ENCODE results near the gene SCYGR7. TPM values are rescaled to one million over a fixed set of nuclear protein-coding genes. Genes with fewer than 3 reads are reported as not detected.

SCYGR7 gene
- total RNA-seq, 1 donor from 2014 or later: not detected

DNA sequence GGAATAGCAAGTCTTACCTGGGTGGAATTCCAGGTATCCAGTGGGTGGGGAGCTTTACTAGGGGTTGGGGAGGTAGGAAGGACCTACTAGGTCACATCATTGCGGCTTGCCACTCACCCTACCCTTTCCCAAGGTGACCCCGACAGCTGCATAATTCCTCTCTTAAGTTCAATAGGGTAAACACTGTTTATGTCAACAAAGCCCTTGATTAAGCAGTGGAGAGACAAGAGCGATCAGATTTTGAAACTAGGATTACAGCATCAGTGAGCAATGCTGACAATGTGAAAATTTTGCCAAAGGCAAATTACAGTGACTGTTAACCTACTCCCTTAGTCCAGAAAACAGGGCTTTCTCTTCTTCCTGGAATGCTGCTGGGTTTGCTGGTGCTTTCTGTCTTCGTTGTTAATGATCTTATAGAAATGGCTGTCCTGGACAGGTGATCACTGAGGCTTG, 24.8 kb upstream of the SCYGR7 start:
- Mint-ChIP-seq H3K36me3 (ENCODE audit: unreplicated experiment) (no peaks in the 10 kb centered on the region), H3K27ac (ENCODE audit: unreplicated experiment) (no peak overlapping the region), H3K4me1 (ENCODE audit: low read depth, unreplicated experiment) (no peaks in the 10 kb centered on the region), H3K9me3 (ENCODE audit: unreplicated experiment) (no peaks in the 10 kb centered on the region), H3K4me3 (ENCODE audit: unreplicated experiment) (no peak overlapping the region), H3K27me3 (ENCODE audit: unreplicated experiment) (no peaks in the 10 kb centered on the region)
- TF ChIP-seq, protein P1, sequence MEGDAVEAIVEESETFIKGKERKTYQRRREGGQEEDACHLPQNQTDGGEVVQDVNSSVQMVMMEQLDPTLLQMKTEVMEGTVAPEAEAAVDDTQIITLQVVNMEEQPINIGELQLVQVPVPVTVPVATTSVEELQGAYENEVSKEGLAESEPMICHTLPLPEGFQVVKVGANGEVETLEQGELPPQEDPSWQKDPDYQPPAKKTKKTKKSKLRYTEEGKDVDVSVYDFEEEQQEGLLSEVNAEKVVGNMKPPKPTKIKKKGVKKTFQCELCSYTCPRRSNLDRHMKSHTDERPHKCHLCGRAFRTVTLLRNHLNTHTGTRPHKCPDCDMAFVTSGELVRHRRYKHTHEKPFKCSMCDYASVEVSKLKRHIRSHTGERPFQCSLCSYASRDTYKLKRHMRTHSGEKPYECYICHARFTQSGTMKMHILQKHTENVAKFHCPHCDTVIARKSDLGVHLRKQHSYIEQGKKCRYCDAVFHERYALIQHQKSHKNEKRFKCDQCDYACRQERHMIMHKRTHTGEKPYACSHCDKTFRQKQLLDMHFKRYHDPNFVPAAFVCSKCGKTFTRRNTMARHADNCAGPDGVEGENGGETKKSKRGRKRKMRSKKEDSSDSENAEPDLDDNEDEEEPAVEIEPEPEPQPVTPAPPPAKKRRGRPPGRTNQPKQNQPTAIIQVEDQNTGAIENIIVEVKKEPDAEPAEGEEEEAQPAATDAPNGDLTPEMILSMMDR (IDR thresholded peaks at IDR 0.05; ENCODE audit: partially characterized antibody, unreplicated experiment): no peak
- DNase-seq: no peak

DNA sequence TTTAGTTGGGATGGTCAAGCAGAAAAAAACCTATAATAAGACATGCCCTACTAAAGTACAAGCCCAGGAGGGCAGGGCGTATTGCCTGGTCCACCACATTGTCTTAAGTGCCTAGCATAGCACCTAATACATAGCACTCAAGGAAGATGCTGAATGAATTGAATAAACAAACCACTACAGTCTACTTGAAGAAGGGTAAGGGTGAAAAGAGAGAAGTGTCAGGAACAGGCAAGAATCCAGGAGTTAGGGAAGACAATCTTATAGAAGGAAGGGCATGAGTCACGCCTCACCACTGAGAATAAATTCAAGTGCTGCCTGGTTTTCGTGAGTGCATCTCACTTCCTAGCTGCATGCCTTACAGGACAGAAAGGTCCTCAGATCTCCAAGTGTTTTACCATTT, 24.2 kb upstream of the SCYGR7 start:
- Mint-ChIP-seq H3K27me3 (ENCODE audit: unreplicated experiment) (no peaks in the 10 kb centered on the region), H3K9me3 (ENCODE audit: unreplicated experiment) (no peaks in the 10 kb centered on the region), H3K36me3 (ENCODE audit: unreplicated experiment) (no peaks in the 10 kb centered on the region), H3K4me1 (ENCODE audit: low read depth, unreplicated experiment) (no peaks in the 10 kb centered on the region), H3K4me3 (ENCODE audit: unreplicated experiment) (no peak overlapping the region), H3K27ac (ENCODE audit: unreplicated experiment) (no peak overlapping the region)
- TF ChIP-seq, protein P1 (IDR thresholded peaks at IDR 0.05; ENCODE audit: partially characterized antibody, unreplicated experiment): no peak
- DNase-seq: no peak

DNA sequence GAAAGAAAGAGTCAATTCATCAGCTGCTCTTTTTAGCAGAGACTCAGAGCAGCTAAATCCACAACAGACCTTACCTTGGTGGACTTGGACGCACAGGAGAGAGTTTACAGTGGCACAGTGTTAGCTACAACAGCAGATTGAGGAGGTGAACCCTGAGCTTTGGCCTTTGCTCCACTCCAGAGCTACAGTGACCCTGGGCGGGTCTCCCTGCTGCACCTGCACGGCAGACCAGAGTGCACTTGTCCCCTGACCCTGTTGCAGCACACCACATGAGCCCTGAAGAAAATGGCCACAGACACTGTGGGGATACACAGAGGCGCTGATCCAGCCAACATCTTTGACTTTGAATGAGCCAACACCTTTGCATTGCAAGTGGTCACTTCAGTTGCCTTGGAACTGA, 21.3 kb upstream of the SCYGR7 start:
- TF ChIP-seq, protein P1 (IDR thresholded peaks at IDR 0.05; ENCODE audit: partially characterized antibody, unreplicated experiment): no peak
- no peak for DNase-seq
- no peak overlapping the region for H3K27ac Mint-ChIP-seq (ENCODE audit: unreplicated experiment)
- H3K4me3 Mint-ChIP-seq (ENCODE audit: unreplicated experiment): no peak overlapping the region
- H3K9me3 Mint-ChIP-seq (ENCODE audit: unreplicated experiment): no peaks in the 10 kb centered on the region
- no peaks in the 10 kb centered on the region for H3K36me3 Mint-ChIP-seq (ENCODE audit: unreplicated experiment)
- H3K27me3 Mint-ChIP-seq (ENCODE audit: unreplicated experiment): peaks cover 3% of the 10 kb centered on the region
- no peaks in the 10 kb centered on the region for H3K4me1 Mint-ChIP-seq (ENCODE audit: low read depth, unreplicated experiment)

DNA sequence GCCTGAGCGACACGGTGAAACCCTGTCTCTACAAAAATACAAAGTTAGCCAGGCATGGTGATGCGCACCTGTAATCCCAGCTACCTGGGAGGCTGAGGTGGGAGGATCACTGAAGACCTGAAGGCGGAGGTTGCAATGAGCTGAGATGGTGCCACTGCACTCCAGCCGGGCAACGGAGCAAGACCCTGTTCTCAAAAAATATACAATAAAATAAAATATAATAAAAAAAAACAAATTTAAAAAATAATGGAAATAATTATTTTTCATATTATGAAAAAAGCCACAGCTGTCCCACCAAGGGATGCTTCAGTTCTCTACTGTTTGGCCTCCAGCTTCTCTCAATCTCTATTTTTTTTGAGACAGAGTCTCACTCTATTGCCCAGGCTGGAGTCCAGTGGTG, 20.7 kb upstream of the SCYGR7 start:
- Mint-ChIP-seq H3K9me3 (ENCODE audit: unreplicated experiment) (peaks cover 1% of the 10 kb centered on the region), H3K27ac (ENCODE audit: unreplicated experiment) (no peak overlapping the region), H3K36me3 (ENCODE audit: unreplicated experiment) (no peaks in the 10 kb centered on the region), H3K4me1 (ENCODE audit: low read depth, unreplicated experiment) (no peaks in the 10 kb centered on the region), H3K4me3 (ENCODE audit: unreplicated experiment) (no peak overlapping the region), H3K27me3 (ENCODE audit: unreplicated experiment) (peaks cover 3% of the 10 kb centered on the region)
- TF ChIP-seq, protein P1 (IDR thresholded peaks at IDR 0.05; ENCODE audit: partially characterized antibody, unreplicated experiment): no peak
- DNase-seq: no peak

DNA sequence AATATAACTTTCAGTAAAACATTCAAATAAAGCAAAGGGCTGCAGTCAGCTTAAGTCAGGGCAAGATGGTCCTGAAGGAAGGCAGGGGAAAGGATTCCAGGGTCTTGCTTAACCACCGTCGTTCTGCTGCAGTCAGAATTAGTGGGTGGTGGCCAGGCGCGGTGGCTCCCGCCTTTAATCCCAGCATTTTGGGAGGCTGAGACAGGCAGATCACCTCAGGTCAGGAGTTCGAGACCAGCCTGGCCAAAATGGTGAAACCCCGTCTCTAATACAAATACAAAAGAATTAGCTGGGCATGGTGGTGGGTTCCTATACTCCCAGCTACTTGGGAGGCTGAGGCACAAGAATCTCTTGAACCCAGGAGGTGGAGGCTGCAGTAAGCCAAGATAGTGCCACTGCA, 17.1 kb upstream of the SCYGR7 start:
- H3K36me3 Mint-ChIP-seq (ENCODE audit: unreplicated experiment): no peaks in the 10 kb centered on the region
- TF ChIP-seq, protein P1 (IDR thresholded peaks at IDR 0.05; ENCODE audit: partially characterized antibody, unreplicated experiment): no peak

More for the DNA sequence above, 17.1 kb upstream of the SCYGR7 start:
- Mint-ChIP-seq H3K4me3 (ENCODE audit: unreplicated experiment) (no peak overlapping the region), H3K9me3 (ENCODE audit: unreplicated experiment) (peaks cover 3% of the 10 kb centered on the region), H3K27me3 (ENCODE audit: unreplicated experiment) (peaks cover 3% of the 10 kb centered on the region), H3K27ac (ENCODE audit: unreplicated experiment) (no peak overlapping the region), H3K4me1 (ENCODE audit: low read depth, unreplicated experiment) (no peaks in the 10 kb centered on the region)
- no peak for DNase-seq
